Heart left ventricle (tissue), 16 donors: ENCODE results near the gene RAP2C. TPM values are rescaled to one million over a fixed set of nuclear protein-coding genes. Genes with fewer than 3 reads are reported as not detected.

Experiments used
- ATAC-seq, 4 donors: fragments of 200-7000 bp; cut with Tn5 transposase; one replicate each; pipeline ENCODE4 v1.9.1; 2020 to 2022; ENCODE audit warnings: moderate library complexity in 4 of 4, mild to moderate bottlenecking in 3 of 4, moderate number of reproducible peaks in 1 of 4
- DNase-seq, 5 donors: peaks; one replicate each; pipeline ENCODE4 v3.0.0-alpha.2; 2020
- H3K27ac ChIP-seq, 12 donors: fragments of 200-600 bp; sonication (generic) in 4 of 12; one replicate each; pipeline versions ENCODE4 v1.5.0 to v1.8.0; 2016 to 2022; ENCODE audit warnings: mild to moderate bottlenecking in 2 of 12
- H3K27me3 ChIP-seq, 9 donors: fragments of 200-600 bp; sonication (generic) in 2 of 9; one replicate each; pipeline versions ENCODE4 v1.5.1 to v1.8.0; 2016 to 2022; ENCODE audit warnings: mild to moderate bottlenecking in 3 of 9
- H3K36me3 ChIP-seq, 9 donors: fragments of 200-600 bp; sonication (generic) in 2 of 9; one replicate each; pipeline versions ENCODE4 v1.5.0 to v1.8.0; 2018 to 2022; ENCODE audit warnings: mild to moderate bottlenecking in 2 of 9
- H3K4me1 ChIP-seq, 12 donors: fragments of 200-600 bp; sonication (generic) in 4 of 12; one replicate each; pipeline versions ENCODE4 v1.5.0 to v1.8.0; 2016 to 2022; ENCODE audit warnings: mild to moderate bottlenecking in 3 of 12
- H3K4me3 ChIP-seq, 12 donors: fragments of 200-600 bp; sonication (generic) in 4 of 12; one replicate each; pipeline versions ENCODE4 v1.5.0 to v1.8.0; 2017 to 2022; ENCODE audit warnings: mild to moderate bottlenecking in 9 of 12, moderate library complexity in 4 of 12
- H3K9me3 ChIP-seq, 12 donors: fragments of 200-600 bp; sonication (generic) in 4 of 12; one replicate each; pipeline versions ENCODE4 v1.5.0 to v1.8.0; 2016 to 2022; ENCODE audit warnings: mild to moderate bottlenecking in 1 of 12
- POLR2A ChIP-seq, 2 donors: fragments of 450-650 bp; IDR thresholded peaks; one replicate each; pipeline ENCODE4 v1.6.1; 2017; ENCODE audit warnings: antibody characterized with exemption in 2 of 2, mild to moderate bottlenecking in 2 of 2, moderate library complexity in 2 of 2
- WGBS, 4 donors: extraction: QIAGEN DNeasy Blood & Tissue Kit in 2 of 4; methylation state at CpG; one replicate each; pipeline versions ENCODE4 v1.1.5 to v1.1.7; 2013 to 2018; 5-methylcytosine and 5-hydroxymethylcytosine counted together
- intact Hi-C, 10 donors: fragments of 100-400 bp; cut with DNase I; formaldehyde crosslinking; loops; one replicate each; pipeline versions ENCODE4 v1.11.1 to v1.14.2; 2022
- polyA plus RNA-seq, 2 donors: library from polyadenylated mRNA; stranded (reverse); fragments of 200-250 nt; gene quantifications; one replicate each; pipeline ENCODE4 v1.2.3, GENCODE V29; 2013
- total RNA-seq, 9 donors: library from RNA; depleted of rRNA in 2 of 9; stranded (reverse); fragments of >200 nt in 2 of 9; fragmentation: NEBNext Ultra II Directional in 3 of 9; extraction: Animal tissue kit (Norgen Biotek cat#: 25700) in 3 of 9; gene quantifications; one replicate each; pipeline versions ENCODE4 v1.1.0 to v1.2.4, GENCODE V29; 2016 to 2023
- TF ChIP-seq, protein P1 (sequence below), 12 donors: fragments of 200-600 bp; sonication (generic) in 4 of 12; IDR thresholded peaks; one replicate each; pipeline versions ENCODE4 v1.5.0 to v1.8.0; 2018 to 2022; ENCODE audit warnings: antibody characterized with exemption in 12 of 12, mild to moderate bottlenecking in 5 of 12
- donor health status: ischemic (EF 13 %, LVEDD 7.1; RV severe dilation, severe dysfunction).
- donor health status: healthy with polysubstance abuse.
- donor health status: DM: no; HTN: yes; CAD: no.
- donor health status: DM: no; HTN: no; CAD: no.
- donor health status: ischemic (EF 25% LVEDD 6.9; RV normal size, moderate dysfunction).
- donor health status: ischemic (EF 25% LVEDD 5.7; RV mildly dilated, moderate dysfunction).
- donor health status: healthy.
- donor health status: DM: yes; HTN: yes; CAD: no.
- donor health status: ischemic (EF 35%, LVEDD 5.7; RV mildly dilated, moderate dysfunction).
- donor health status: nonischemic (EF 11% LVEDD 7.7; RV severe dilation, severe dysfunction).
- donor health status: DM: yes; HTN: yes; CAD: no.
- donor health status: PGD.
- donor health status: ischemic (EF 29% LVEDD 5.4; RV normal size, mild dysfunction).
- donor health status: nonischemic (EF 23%, LVEDD 6.1; RV moderate dilation, normal function).

Gene RAP2C
- total and polyA plus RNA-seq, 11 donors: 8.2 to 23.6 (median 15.8) TPM

- 51 to 81% (median 67%) methylated on average over 4 of the region's 4 CpGs for WGBS, 4 donors
- no peak overlapping the region for H3K27ac ChIP-seq
- TF ChIP-seq POLR2A (IDR thresholded peaks at IDR 0.05): no peak
- TF ChIP-seq, protein P1, sequence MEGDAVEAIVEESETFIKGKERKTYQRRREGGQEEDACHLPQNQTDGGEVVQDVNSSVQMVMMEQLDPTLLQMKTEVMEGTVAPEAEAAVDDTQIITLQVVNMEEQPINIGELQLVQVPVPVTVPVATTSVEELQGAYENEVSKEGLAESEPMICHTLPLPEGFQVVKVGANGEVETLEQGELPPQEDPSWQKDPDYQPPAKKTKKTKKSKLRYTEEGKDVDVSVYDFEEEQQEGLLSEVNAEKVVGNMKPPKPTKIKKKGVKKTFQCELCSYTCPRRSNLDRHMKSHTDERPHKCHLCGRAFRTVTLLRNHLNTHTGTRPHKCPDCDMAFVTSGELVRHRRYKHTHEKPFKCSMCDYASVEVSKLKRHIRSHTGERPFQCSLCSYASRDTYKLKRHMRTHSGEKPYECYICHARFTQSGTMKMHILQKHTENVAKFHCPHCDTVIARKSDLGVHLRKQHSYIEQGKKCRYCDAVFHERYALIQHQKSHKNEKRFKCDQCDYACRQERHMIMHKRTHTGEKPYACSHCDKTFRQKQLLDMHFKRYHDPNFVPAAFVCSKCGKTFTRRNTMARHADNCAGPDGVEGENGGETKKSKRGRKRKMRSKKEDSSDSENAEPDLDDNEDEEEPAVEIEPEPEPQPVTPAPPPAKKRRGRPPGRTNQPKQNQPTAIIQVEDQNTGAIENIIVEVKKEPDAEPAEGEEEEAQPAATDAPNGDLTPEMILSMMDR (IDR thresholded peaks at IDR 0.05): no peak
- no peak for DNase-seq
- H3K4me1 ChIP-seq: no peaks in the 10 kb centered on the region
- H3K4me3 ChIP-seq: no peak overlapping the region
- H3K27me3 ChIP-seq: peaks cover 0 to 5% (median 0%) of the 10 kb centered on the region in 9 donors
- no peaks in the 10 kb centered on the region for H3K9me3 ChIP-seq
- intact Hi-C loops: no loop called here
- H3K36me3 ChIP-seq: no peaks in the 10 kb centered on the region
- ATAC-seq: no peak
Measured at GRCh38 chrX:132153166-132153565, 66.1 kb downstream of the RAP2C start.

Other genes starting within 250 kb of the RAP2C start
- gene STK26, start 196.1 kb downstream of the RAP2C start, total RNA-seq: 1 to 10 TPM in 7 of 9 donors, under 1 TPM in 2; 0.43 to 4.9 (median 1.6) TPM
- gene STK26, start 196.1 kb downstream of the RAP2C start, polyA plus RNA-seq: under 1 TPM; 0.71 to 0.91 TPM
- gene FRMD7, start 91.4 kb downstream of the RAP2C start, total RNA-seq: under 1 TPM in 4 of 9 donors, not detected in 5; 0.12 to 0.66 (median 0.44) TPM
- under 1 TPM in 1 of 2 donors, not detected in 1; 0.04 TPM for gene FRMD7, start 91.4 kb downstream of the RAP2C start, polyA plus RNA-seq